ENCODE data around the gene ECM1. TPM values are rescaled to one million over a fixed set of nuclear protein-coding genes. Genes with fewer than 3 reads are reported as not detected.
A peak's percentile ranks its signal among the peaks of the same experiment; 100 is the strongest.

ECM1 gene
- 10 to 100 TPM in 1 of 2 donors, 1 to 10 TPM in 1; 6.3 to 10.5 TPM for total RNA-seq

GRCh38 chr1:150507912-150508864 is at the start of gene ECM1:
Gene ECM1, plus strand, starts transcription at chr1:150508109. Its CDS starts 101 bp downstream, at chr1:150508210.
- peak within 1 kb of the TSS; percentile 3 for H3K4me3 ChIP-seq
- peaks cover 7% of the 10 kb centered on the region for H3K4me1 ChIP-seq
- H3K36me3 ChIP-seq, result no peaks in the 10 kb centered on the region
- peak within 1 kb of the TSS; percentile 58 to 72 for H3K9ac ChIP-seq (ENCODE audit: low read depth in 2 of 2, low read length in 2 of 2)
- peak within 1 kb of the TSS; percentile 65 for H3K27ac ChIP-seq
- no peak for TF ChIP-seq CTCF (IDR thresholded peaks at IDR 0.05)
- intact Hi-C loops (cut with DNase I), result no loop called here
- peak; percentile 56 for DNase-seq
- no peaks in the 10 kb centered on the region for H3K27me3 ChIP-seq
- no peaks in the 10 kb centered on the region for H3K9me3 ChIP-seq

- no peak overlapping the region for H3K9ac ChIP-seq (ENCODE audit: low read depth in 2 of 2, low read length in 2 of 2)
- TF ChIP-seq CTCF (IDR thresholded peaks at IDR 0.05), result peak; percentile 82
- intact Hi-C loops (cut with DNase I), result loop anchor here (2.0 to 10.0 kb wide), 2 partner anchors 94 to 160 kb away; partner anchors contain the start of gene ENSA
- peaks cover 4% of the 10 kb centered on the region for H3K36me3 ChIP-seq
- peak; percentile 71 for DNase-seq
- H3K27me3 ChIP-seq, result no peaks in the 10 kb centered on the region
- H3K27ac ChIP-seq, result no peak overlapping the region
- H3K4me3 ChIP-seq, result no peak overlapping the region
- no peaks in the 10 kb centered on the region for H3K4me1 ChIP-seq
- no peaks in the 10 kb centered on the region for H3K9me3 ChIP-seq
Measured at GRCh38 chr1:150464422-150464826, 43.5 kb upstream of the ECM1 start.

- Histone ChIP-seq H3K27me3 (no peaks in the 10 kb centered on the region), H3K27ac (no peak overlapping the region)
- intact Hi-C loops (cut with DNase I), result loop anchor here (5.0 to 10.0 kb wide), 2 partner anchors 65 to 158 kb away; partner anchors contain the start of gene ENSA
Measured at GRCh38 chr1:150466964-150467363, 40.9 kb upstream of the ECM1 start.

GRCh38 chr1:150469291-150469690 is 38.6 kb upstream of the ECM1 start:
- H3K36me3 ChIP-seq, result peaks cover 12% of the 10 kb centered on the region
- intact Hi-C loops (cut with DNase I), result loop anchor here (5.0 to 10.0 kb wide), 2 partner anchors 63 to 156 kb away; partner anchors contain the start of gene ENSA
- H3K27me3 ChIP-seq, result no peaks in the 10 kb centered on the region
- no peak for TF ChIP-seq CTCF (IDR thresholded peaks at IDR 0.05)
- H3K9ac ChIP-seq (ENCODE audit: low read depth in 2 of 2, low read length in 2 of 2), result no peak overlapping the region
- no peaks in the 10 kb centered on the region for H3K4me1 ChIP-seq
- H3K9me3 ChIP-seq, result no peaks in the 10 kb centered on the region
- no peak for DNase-seq
- no peak overlapping the region for H3K27ac ChIP-seq
- H3K4me3 ChIP-seq, result no peak overlapping the region

More at GRCh38 chr1:150466964-150467363, 40.9 kb upstream of the ECM1 start:
- H3K36me3 ChIP-seq, result peaks cover 4% of the 10 kb centered on the region
- no peaks in the 10 kb centered on the region for H3K4me1 ChIP-seq
- no peak overlapping the region for H3K9ac ChIP-seq (ENCODE audit: low read depth in 2 of 2, low read length in 2 of 2)
- no peak overlapping the region for H3K4me3 ChIP-seq
- no peak for DNase-seq
- H3K9me3 ChIP-seq, result no peaks in the 10 kb centered on the region
- no peak for TF ChIP-seq CTCF (IDR thresholded peaks at IDR 0.05)

- Histone ChIP-seq H3K36me3 (peaks cover 8% of the 10 kb centered on the region), H3K27me3 (no peaks in the 10 kb centered on the region), H3K27ac (no peak overlapping the region), H3K9me3 (no peaks in the 10 kb centered on the region), H3K4me1 (peaks cover 3% of the 10 kb centered on the region), H3K4me3 (no peak overlapping the region), H3K9ac (ENCODE audit: low read depth in 2 of 2, low read length in 2 of 2) (no peak overlapping the region)
- intact Hi-C loops (cut with DNase I), result no loop called here
- no peak for DNase-seq
- TF ChIP-seq CTCF (IDR thresholded peaks at IDR 0.05), result no peak
Measured at GRCh38 chr1:150472601-150473200, 35.2 kb upstream of the ECM1 start.
